PFSK-1 (cell line): ENCODE measurements around the gene SH3TC1.

ENCODE experiments used
- FOXP2 ChIP-seq: optimal IDR thresholded peaks from 2 replicates; pipeline ENCODE3; 2011; ENCODE audit warnings: borderline replicate concordance, control low read depth, inconsistent platforms; ENCODE audit not compliant: insufficient read depth; ENCODE audit errors: extremely low read length, extremely low read depth
- POLR2AphosphoS5 ChIP-seq: IDR thresholded peaks from 2 replicates; pipeline ENCODE4 v1.6.1; 2012; ENCODE audit warnings: low read depth, mild to moderate bottlenecking, control low read depth, low read length, moderate library complexity
- SIN3A ChIP-seq: IDR thresholded peaks from 2 replicates; pipeline ENCODE4 v1.6.1; 2012; ENCODE audit warnings: mild to moderate bottlenecking, low read length, moderate library complexity, borderline replicate concordance; ENCODE audit not compliant: insufficient read depth
- TAF1 ChIP-seq: IDR thresholded peaks from 2 replicates; pipeline ENCODE4 v1.6.1; 2012; ENCODE audit warnings: low read length, control low read depth, borderline replicate concordance; ENCODE audit not compliant: insufficient read depth
- TF ChIP-seq, protein P1 (sequence below), 2 experiments: IDR thresholded peaks; 2 replicates each; pipeline versions ENCODE4 v1.6.1 to v1.8.0; 2011 to 2012; ENCODE audit warnings: low read depth in 2 of 2, low read length in 2 of 2, control low read depth in 1 of 2, inconsistent platforms in 1 of 2, mild to moderate bottlenecking in 1 of 2, moderate library complexity in 1 of 2; ENCODE audit not compliant: insufficient read depth in 1 of 2

SH3TC1 gene

DNA sequence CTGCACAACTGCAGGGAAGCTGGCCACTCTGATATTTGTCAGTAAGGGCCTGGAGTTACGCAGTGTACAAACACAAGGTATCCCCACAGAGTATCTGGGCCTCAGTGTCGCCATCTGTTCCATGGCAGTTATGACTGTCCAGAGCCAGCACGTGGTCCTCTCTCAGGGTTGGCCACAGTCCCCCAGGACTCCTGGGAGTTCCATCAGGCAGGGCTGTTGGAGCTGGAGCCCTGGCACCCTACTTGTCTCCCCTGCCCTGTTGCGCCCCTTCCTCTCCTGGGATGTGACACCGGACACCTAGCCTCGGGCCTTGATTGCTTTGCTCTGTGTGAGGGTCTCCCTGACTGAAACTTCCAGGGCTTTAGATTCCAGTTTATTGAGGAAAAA lies 78.9 kb downstream of the SH3TC1 start:
- TF ChIP-seq SIN3A (no peak), FOXP2 (no peak), TAF1 (no peak), POLR2AphosphoS5 (no peak)
- TF ChIP-seq, protein P1, sequence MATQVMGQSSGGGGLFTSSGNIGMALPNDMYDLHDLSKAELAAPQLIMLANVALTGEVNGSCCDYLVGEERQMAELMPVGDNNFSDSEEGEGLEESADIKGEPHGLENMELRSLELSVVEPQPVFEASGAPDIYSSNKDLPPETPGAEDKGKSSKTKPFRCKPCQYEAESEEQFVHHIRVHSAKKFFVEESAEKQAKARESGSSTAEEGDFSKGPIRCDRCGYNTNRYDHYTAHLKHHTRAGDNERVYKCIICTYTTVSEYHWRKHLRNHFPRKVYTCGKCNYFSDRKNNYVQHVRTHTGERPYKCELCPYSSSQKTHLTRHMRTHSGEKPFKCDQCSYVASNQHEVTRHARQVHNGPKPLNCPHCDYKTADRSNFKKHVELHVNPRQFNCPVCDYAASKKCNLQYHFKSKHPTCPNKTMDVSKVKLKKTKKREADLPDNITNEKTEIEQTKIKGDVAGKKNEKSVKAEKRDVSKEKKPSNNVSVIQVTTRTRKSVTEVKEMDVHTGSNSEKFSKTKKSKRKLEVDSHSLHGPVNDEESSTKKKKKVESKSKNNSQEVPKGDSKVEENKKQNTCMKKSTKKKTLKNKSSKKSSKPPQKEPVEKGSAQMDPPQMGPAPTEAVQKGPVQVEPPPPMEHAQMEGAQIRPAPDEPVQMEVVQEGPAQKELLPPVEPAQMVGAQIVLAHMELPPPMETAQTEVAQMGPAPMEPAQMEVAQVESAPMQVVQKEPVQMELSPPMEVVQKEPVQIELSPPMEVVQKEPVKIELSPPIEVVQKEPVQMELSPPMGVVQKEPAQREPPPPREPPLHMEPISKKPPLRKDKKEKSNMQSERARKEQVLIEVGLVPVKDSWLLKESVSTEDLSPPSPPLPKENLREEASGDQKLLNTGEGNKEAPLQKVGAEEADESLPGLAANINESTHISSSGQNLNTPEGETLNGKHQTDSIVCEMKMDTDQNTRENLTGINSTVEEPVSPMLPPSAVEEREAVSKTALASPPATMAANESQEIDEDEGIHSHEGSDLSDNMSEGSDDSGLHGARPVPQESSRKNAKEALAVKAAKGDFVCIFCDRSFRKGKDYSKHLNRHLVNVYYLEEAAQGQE (IDR thresholded peaks at IDR 0.05; ENCODE audit: insufficient read depth in 1 of 2, low read depth in 2 of 2, low read length in 2 of 2): no peak

DNA sequence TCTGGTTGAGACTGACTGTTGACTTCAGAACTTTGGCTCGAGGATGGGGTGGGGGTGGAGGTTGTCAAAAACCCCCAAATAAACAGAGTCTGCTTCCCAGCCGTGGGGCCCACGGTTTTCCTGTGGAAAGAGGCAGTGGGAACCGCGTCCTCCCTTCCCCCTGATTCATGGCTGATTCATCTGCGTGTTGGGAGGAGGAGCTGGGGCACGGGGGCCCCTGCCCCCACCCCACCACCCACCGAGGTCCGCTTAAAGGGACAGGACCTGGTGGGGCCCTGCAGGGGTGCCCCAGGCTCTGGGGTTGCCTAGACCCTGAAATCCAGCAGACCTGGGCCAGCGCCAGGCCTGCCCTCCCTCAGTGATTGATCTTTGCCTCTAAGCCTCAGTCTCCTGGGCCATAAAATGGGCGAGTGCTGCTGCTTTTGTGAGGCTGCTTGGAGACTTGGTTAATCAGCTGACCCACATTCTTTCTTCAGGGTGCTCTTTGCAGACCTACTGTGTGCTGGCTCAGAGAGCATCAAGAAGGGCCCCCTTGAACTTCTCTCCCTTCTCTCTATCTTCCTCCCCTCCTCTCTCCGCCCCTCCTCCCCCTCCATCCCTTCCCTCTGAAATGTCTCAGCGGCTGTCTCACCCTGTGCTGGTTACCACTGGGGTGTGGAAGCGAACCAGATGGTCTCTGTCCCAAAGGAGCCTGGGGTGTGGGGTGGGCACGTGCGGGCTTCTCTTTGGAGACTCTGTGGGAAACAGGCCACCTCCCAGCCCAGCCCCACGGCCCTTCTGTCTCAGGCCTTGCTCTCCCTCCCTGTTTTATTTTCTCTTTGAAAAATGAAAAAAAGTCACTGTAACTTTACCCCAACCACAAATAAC lies 79.6 kb downstream of the SH3TC1 start:
- TF ChIP-seq FOXP2 (no peak), TAF1 (no peak), POLR2AphosphoS5 (no peak)
- TF ChIP-seq, protein P1 (IDR thresholded peaks at IDR 0.05; ENCODE audit: insufficient read depth in 1 of 2, low read depth in 2 of 2, low read length in 2 of 2): no peak

DNA sequence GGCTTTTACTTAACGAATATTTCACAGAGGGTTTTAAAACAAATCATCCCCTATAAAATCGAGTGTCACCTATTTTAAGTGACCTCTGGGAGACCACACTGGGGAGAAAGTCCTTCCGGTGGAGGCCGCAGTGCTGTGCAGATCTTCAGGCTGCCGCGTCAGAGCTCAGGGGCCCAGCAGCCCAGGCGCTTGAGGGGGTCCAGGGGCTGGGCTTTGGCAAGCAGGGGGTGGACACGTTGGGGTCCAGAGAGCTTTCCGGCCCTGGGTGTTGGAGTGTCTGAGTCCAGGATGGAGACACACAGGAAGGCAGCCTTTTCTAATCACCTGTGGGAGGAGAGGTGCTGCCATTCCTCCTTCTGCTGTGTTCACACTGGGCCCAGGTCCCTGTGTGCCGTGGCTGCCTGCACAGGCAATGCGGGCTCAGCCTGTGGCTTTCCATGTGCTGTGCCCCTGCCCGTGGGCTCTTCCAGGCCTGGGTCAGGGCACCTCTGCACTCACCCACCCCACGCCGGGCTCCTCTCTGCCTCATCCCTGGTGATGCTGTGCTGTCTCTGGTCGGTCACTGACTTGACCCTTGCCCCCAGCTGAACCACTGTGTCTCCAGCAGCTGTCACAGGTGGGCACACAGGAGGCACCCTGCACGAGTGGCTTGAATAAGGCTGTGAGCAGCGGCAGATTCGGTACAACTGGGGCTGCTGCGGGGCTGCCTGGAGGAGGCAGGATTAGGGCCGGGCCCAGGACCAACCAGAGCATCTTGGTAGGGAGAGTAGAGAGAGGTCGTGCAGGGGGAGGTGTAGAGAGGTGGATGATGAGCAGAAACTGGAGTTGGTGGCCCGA lies 80.4 kb downstream of the SH3TC1 start:
- TF ChIP-seq, protein P1 (IDR thresholded peaks at IDR 0.05; ENCODE audit: insufficient read depth in 1 of 2, low read depth in 2 of 2, low read length in 2 of 2): no peak
- no peak for TF ChIP-seq TAF1
- TF ChIP-seq SIN3A: no peak

DNA sequence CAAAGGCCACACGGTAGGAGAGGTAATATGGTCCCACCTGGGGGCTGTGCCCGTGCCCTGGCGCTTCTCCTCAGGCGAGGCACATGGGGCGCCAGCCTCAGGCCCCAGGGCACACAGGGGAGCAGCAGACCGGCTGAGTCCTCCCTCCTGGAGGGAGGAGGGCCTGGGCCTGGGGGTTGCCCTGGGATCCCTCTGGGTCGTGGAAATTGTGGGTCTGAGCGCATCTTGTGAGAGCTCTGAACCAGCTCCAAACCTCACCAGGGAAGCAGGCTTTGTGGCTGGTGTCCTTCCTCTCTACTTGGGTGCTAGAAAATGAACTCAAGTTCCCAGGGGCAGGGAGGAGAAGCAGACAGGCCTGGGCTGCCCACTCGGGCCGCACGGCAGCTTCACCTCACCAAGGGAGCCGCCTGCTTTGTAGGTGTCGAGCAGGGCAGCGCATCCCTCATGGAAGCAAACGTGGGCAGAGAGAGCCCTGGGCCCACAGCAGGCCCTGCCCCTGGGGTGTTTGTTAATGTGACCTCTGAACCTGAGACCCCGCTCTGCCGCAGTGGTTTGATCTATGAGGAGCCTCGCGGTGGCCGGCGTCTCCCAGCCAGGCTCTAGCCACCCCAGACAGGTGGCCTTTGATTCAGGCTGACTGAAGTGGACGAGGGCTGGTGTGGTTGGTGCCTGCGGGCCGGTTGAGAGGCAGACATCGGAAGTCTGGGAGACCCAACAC lies 81.2 kb downstream of the SH3TC1 start:
- no peak for TF ChIP-seq POLR2AphosphoS5

DNA sequence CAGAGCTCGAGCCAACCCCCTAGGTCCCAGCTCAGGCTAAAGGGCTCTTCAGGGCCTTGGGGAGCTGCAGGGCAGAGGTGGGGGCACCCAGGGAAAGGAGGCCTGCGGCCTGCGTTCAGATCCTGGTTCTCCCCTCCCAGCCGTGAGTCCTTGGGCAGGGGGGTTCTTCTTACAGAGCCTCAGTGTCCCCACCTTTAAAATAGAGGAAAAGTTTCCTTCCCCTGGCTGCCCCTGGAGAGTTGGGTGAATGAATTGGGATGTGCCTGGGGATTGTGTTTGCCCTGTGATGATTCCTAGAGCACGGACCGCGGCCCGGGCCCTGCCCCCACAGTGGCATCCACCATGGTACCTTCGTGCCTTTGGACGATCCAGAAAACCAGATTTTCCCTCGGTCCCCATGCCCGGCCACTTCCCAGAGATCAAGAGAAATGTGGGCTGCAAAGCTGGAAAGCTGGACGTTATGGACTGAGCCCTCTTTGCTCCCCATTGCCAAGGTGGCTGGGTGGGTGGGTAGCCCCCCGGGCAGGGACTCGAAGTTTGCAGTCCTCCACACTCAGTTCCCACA lies 81.9 kb downstream of the SH3TC1 start:
- TF ChIP-seq SIN3A: no peak
- TF ChIP-seq TAF1: no peak
- TF ChIP-seq, protein P1 (IDR thresholded peaks at IDR 0.05; ENCODE audit: insufficient read depth in 1 of 2, low read depth in 2 of 2, low read length in 2 of 2): no peak
- TF ChIP-seq POLR2AphosphoS5: no peak
- no peak for TF ChIP-seq FOXP2
